ENCODE data around the gene KRTAP10-8.

KRTAP10-8 gene

GRCh38 chr21:44648557-44649311 lies 36.9 kb downstream of the KRTAP10-8 start:
- Histone ChIP-seq H3K9me3 (no peaks in the 10 kb centered on the region), H3K4me3 (ENCODE audit: low read depth, low read length) (no peak overlapping the region), H3K4me1 (no peaks in the 10 kb centered on the region), H3K27me3 (peaks cover 14% of the 10 kb centered on the region), H3K36me3 (no peaks in the 10 kb centered on the region)
- no peak for TF ChIP-seq CTCF (IDR thresholded peaks at IDR 0.05; ENCODE audit: low read depth, low read length)
- DNase-seq = no peak

- no peak overlapping the region for H3K4me3 ChIP-seq (ENCODE audit: low read depth, low read length)
- no peak for DNase-seq
- H3K4me1 ChIP-seq = no peaks in the 10 kb centered on the region
- H3K9me3 ChIP-seq = no peaks in the 10 kb centered on the region
- H3K36me3 ChIP-seq = no peaks in the 10 kb centered on the region
- TF ChIP-seq CTCF (IDR thresholded peaks at IDR 0.05; ENCODE audit: low read depth, low read length) = no peak
- H3K27me3 ChIP-seq = peaks cover 14% of the 10 kb centered on the region
Measured at GRCh38 chr21:44649521-44650100, 37.7 kb downstream of the KRTAP10-8 start.

- Histone ChIP-seq H3K9me3 (no peaks in the 10 kb centered on the region), H3K4me3 (ENCODE audit: low read depth, low read length) (no peak overlapping the region), H3K36me3 (no peaks in the 10 kb centered on the region), H3K4me1 (no peaks in the 10 kb centered on the region), H3K27me3 (peaks cover 14% of the 10 kb centered on the region)
- TF ChIP-seq CTCF (IDR thresholded peaks at IDR 0.05; ENCODE audit: low read depth, low read length) = no peak
- no peak for DNase-seq
Measured at GRCh38 chr21:44650265-44650972, 38.5 kb downstream of the KRTAP10-8 start.

GRCh38 chr21:44650973-44651675 lies 39.2 kb downstream of the KRTAP10-8 start:
- no peaks in the 10 kb centered on the region for H3K9me3 ChIP-seq
- no peaks in the 10 kb centered on the region for H3K4me1 ChIP-seq
- no peak for TF ChIP-seq CTCF (IDR thresholded peaks at IDR 0.05; ENCODE audit: low read depth, low read length)
- no peak for DNase-seq
- H3K27me3 ChIP-seq = peaks cover 14% of the 10 kb centered on the region
- no peaks in the 10 kb centered on the region for H3K36me3 ChIP-seq
- H3K4me3 ChIP-seq (ENCODE audit: low read depth, low read length) = no peak overlapping the region

- TF ChIP-seq CTCF (IDR thresholded peaks at IDR 0.05; ENCODE audit: low read depth, low read length) = no peak
- H3K4me1 ChIP-seq = no peaks in the 10 kb centered on the region
- no peaks in the 10 kb centered on the region for H3K36me3 ChIP-seq
- H3K4me3 ChIP-seq (ENCODE audit: low read depth, low read length) = no peak overlapping the region
- no peak for DNase-seq
- no peaks in the 10 kb centered on the region for H3K9me3 ChIP-seq
- H3K27me3 ChIP-seq = peaks cover 15% of the 10 kb centered on the region
Measured at GRCh38 chr21:44653123-44653522, 41.2 kb downstream of the KRTAP10-8 start.

Measured in BE2C (cell line).